ENCODE measurements around the gene CAMTA1.

The CAMTA1 gene

DNA sequence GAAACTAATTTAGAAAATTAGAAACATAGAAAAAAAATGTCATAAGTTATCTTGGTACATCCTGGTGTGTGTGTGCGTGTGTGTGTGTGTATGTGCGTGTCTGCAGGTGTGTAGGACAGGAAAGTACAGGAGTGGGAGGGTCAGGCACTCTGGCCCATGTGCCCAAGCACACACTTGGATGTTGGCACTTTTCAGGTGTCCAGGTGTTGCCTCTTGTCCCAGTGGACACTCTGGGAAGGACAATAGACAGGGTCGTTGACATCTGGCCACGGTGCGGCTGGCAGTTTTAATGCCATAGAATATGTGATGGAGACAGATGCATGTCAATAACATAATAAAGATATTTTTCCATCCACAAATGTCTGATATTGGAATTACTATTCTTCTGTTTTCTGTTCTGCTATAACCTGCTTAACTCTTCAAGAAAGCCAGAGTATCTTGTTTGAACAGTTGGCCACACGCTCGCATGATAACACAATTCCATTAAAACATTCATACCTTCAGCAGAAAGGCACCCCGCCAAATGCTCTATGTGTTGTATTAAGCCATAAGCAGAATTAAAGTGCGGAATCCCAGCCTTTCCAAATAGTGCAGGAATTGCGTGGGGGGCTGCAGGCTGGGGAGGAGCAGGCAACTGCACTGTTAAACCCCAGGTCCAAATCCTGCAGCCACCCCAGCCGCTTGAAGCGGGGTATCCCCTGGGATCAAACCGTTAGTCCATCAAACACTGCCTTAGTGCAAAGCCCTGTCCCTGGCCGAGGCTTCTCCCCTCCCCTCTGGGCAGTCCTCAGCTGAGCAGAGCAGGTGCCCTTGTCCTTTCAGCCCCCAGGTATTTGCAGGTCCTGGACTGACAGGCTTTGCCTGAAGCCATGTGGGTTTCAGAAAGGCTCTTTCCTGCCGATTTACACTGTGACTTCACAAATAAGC, 390.0 kb downstream of the CAMTA1 start:
- H3K9ac ChIP-seq (ENCODE audit: low read depth, low read length) = no peak overlapping the region
- H3K9me3 ChIP-seq (ENCODE audit: insufficient read depth, low read length, severe bottlenecking) = no peaks in the 10 kb centered on the region
- no peak overlapping the region for H3K4me3 ChIP-seq (ENCODE audit: low read depth in 1 of 2, low read length in 2 of 2)
- no peak overlapping the region for H3K27ac ChIP-seq (ENCODE audit: low read length)
- ATAC-seq (ENCODE audit: insufficient read depth, low read depth) (no peak), DNase-seq (no peak)
- no peak overlapping the region for H2AFZ ChIP-seq (ENCODE audit: low read depth, low read length)
- no peaks in the 10 kb centered on the region for H3K27me3 ChIP-seq (ENCODE audit: insufficient read depth, low read length, poor library complexity)
- TF ChIP-seq EZH2 (IDR thresholded peaks at IDR 0.05; ENCODE audit: borderline replicate concordance, low read depth, low read length, severe bottlenecking) = no peak
- TF ChIP-seq, protein P1, sequence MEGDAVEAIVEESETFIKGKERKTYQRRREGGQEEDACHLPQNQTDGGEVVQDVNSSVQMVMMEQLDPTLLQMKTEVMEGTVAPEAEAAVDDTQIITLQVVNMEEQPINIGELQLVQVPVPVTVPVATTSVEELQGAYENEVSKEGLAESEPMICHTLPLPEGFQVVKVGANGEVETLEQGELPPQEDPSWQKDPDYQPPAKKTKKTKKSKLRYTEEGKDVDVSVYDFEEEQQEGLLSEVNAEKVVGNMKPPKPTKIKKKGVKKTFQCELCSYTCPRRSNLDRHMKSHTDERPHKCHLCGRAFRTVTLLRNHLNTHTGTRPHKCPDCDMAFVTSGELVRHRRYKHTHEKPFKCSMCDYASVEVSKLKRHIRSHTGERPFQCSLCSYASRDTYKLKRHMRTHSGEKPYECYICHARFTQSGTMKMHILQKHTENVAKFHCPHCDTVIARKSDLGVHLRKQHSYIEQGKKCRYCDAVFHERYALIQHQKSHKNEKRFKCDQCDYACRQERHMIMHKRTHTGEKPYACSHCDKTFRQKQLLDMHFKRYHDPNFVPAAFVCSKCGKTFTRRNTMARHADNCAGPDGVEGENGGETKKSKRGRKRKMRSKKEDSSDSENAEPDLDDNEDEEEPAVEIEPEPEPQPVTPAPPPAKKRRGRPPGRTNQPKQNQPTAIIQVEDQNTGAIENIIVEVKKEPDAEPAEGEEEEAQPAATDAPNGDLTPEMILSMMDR (IDR thresholded peaks at IDR 0.05; ENCODE audit: borderline replicate concordance, extremely low read depth, low read length, poor library complexity, severe bottlenecking) = no peak
- H3K36me3 ChIP-seq (ENCODE audit: insufficient read depth, low read length) = no peaks in the 10 kb centered on the region
- no peaks in the 10 kb centered on the region for H3K79me2 ChIP-seq (ENCODE audit: insufficient read depth, low read length)
- no peak overlapping the region for H3K4me2 ChIP-seq (ENCODE audit: insufficient read depth, low read length)
- H3K4me1 ChIP-seq (ENCODE audit: insufficient read depth, low read length) = no peaks in the 10 kb centered on the region
- H4K20me1 ChIP-seq (ENCODE audit: insufficient read depth, low read length) = no peaks in the 10 kb centered on the region

DNA sequence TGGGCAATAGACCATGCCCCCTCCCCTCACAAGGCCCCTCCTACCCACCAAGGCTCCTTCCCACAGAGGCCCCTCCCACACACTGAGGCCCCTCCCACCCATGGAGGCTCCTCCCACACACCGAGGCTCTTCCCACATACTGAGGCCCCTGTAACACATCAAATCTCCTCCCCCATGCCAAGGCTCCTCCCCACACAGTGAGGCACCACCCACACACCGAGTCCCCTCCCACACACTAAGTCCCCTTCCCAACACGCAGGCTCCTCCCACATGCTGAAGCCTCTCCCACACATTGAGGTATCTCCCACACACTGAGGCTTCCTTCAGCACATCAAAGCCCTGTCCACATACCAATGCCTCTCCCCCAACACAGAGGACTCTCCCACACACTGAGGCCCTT, 391.8 kb downstream of the CAMTA1 start:
- Histone ChIP-seq H3K9ac (ENCODE audit: low read depth, low read length) (no peak overlapping the region), H3K4me3 (ENCODE audit: low read depth in 1 of 2, low read length in 2 of 2) (no peak overlapping the region), H3K4me1 (ENCODE audit: insufficient read depth, low read length) (no peaks in the 10 kb centered on the region), H4K20me1 (ENCODE audit: insufficient read depth, low read length) (no peaks in the 10 kb centered on the region), H2AFZ (ENCODE audit: low read depth, low read length) (no peak overlapping the region), H3K9me3 (ENCODE audit: insufficient read depth, low read length, severe bottlenecking) (peaks cover 3% of the 10 kb centered on the region), H3K36me3 (ENCODE audit: insufficient read depth, low read length) (no peaks in the 10 kb centered on the region), H3K27me3 (ENCODE audit: insufficient read depth, low read length, poor library complexity) (no peaks in the 10 kb centered on the region), H3K79me2 (ENCODE audit: insufficient read depth, low read length) (no peaks in the 10 kb centered on the region), H3K4me2 (ENCODE audit: insufficient read depth, low read length) (no peak overlapping the region), H3K27ac (ENCODE audit: low read length) (no peak overlapping the region)
- ATAC-seq (ENCODE audit: insufficient read depth, low read depth) (no peak), DNase-seq (no peak)
- TF ChIP-seq, protein P1 (IDR thresholded peaks at IDR 0.05; ENCODE audit: borderline replicate concordance, extremely low read depth, low read length, poor library complexity, severe bottlenecking) = no peak
- no peak for TF ChIP-seq EZH2 (IDR thresholded peaks at IDR 0.05; ENCODE audit: borderline replicate concordance, low read depth, low read length, severe bottlenecking)

DNA sequence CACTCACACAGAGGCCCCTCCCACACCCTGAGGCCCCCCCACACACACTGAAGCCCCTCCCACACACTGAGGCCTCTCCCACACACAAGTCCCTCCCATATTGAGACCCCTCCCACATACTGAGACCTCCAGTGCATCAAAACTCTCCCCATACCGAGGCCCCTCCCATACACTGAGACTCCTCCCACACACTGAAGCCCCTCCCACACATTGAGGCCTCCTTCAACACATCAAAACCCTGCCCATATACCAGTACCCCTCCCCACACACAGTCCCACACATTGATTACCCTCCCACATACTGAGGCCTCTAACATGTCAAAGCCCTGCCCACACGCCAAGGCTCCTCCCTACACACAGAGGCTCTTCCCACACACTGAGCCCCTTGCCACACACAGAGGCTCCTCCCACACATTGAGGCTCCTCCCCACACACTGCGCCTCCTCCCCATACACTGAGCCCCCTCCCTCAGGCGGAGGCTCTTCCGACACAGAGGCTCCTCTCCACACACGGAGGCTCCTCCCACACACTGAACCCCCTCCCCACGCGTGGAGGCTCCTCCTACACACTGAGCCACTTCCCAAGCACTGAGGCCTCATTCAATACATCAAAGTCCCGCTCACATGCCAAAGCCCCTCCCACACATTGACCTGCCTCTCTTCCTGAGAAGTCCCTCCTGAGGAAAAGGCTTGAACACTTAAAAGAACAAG, 392.3 kb downstream of the CAMTA1 start:
- ATAC-seq (ENCODE audit: insufficient read depth, low read depth) (no peak), DNase-seq (no peak)
- H3K27ac ChIP-seq (ENCODE audit: low read length) = no peak overlapping the region
- no peaks in the 10 kb centered on the region for H3K4me1 ChIP-seq (ENCODE audit: insufficient read depth, low read length)
- no peaks in the 10 kb centered on the region for H3K36me3 ChIP-seq (ENCODE audit: insufficient read depth, low read length)
- no peaks in the 10 kb centered on the region for H4K20me1 ChIP-seq (ENCODE audit: insufficient read depth, low read length)
- no peaks in the 10 kb centered on the region for H3K79me2 ChIP-seq (ENCODE audit: insufficient read depth, low read length)
- H2AFZ ChIP-seq (ENCODE audit: low read depth, low read length) = no peak overlapping the region
- H3K4me2 ChIP-seq (ENCODE audit: insufficient read depth, low read length) = no peak overlapping the region
- no peaks in the 10 kb centered on the region for H3K27me3 ChIP-seq (ENCODE audit: insufficient read depth, low read length, poor library complexity)
- no peak overlapping the region for H3K9ac ChIP-seq (ENCODE audit: low read depth, low read length)
- H3K9me3 ChIP-seq (ENCODE audit: insufficient read depth, low read length, severe bottlenecking) = peaks cover 3% of the 10 kb centered on the region
- TF ChIP-seq, protein P1 (IDR thresholded peaks at IDR 0.05; ENCODE audit: borderline replicate concordance, extremely low read depth, low read length, poor library complexity, severe bottlenecking) = no peak
- no peak for TF ChIP-seq EZH2 (IDR thresholded peaks at IDR 0.05; ENCODE audit: borderline replicate concordance, low read depth, low read length, severe bottlenecking)
- H3K4me3 ChIP-seq (ENCODE audit: low read depth in 1 of 2, low read length in 2 of 2) = no peak overlapping the region

Data from DND-41 (cell line).